HUES64 (cell line): ENCODE data around the gene DYNC1H1.

Source experiments
- H3K27ac ChIP-seq: 2 replicates; pipeline ENCODE4 v1.7.0; 2013; ENCODE audit warnings: low read depth, low read length, inconsistent platforms
- H3K27me3 ChIP-seq: 2 replicates; pipeline ENCODE4 v1.6.1; 2013; ENCODE audit warnings: mild to moderate bottlenecking, low read length; ENCODE audit not compliant: insufficient read depth
- H3K36me3 ChIP-seq: 2 replicates; pipeline ENCODE4 v1.6.1; 2013; ENCODE audit warnings: mild to moderate bottlenecking, low read length; ENCODE audit not compliant: insufficient read depth
- H3K4me1 ChIP-seq: 2 replicates; pipeline ENCODE4 v1.6.1; 2013; ENCODE audit warnings: mild to moderate bottlenecking, low read length, moderate library complexity; ENCODE audit not compliant: insufficient read depth
- H3K4me3 ChIP-seq: 2 replicates; pipeline ENCODE4 v1.5.1; 2013; ENCODE audit warnings: mild to moderate bottlenecking, low read length, moderate library complexity
- H3K9ac ChIP-seq: 2 replicates; pipeline ENCODE4 v1.6.1; 2013; ENCODE audit warnings: mild to moderate bottlenecking, low read depth, low read length
- H3K9me3 ChIP-seq: 2 replicates; pipeline ENCODE4 v1.6.1; 2013; ENCODE audit warnings: low read depth, low read length; ENCODE audit not compliant: insufficient read depth
- WGBS: fragments of 150-250, 120-280 bp; methylation state at CpG from one replicate; pipeline ENCODE4 v1.1.7; 2013; ENCODE audit warnings: missing lambda C conversion rate; 5-methylcytosine and 5-hydroxymethylcytosine counted together

DYNC1H1 gene

GRCh38 chr14:101957406-101958234 is 6.8 kb upstream of the DYNC1H1 start:
- H3K27ac ChIP-seq, result no peak overlapping the region

GRCh38 chr14:101958418-101959180 is 5.8 kb upstream of the DYNC1H1 start:
- Histone ChIP-seq H3K9me3 (no peaks in the 10 kb centered on the region), H3K9ac (no peak overlapping the region), H3K36me3 (no peaks in the 10 kb centered on the region), H3K27ac (no peak overlapping the region), H3K27me3 (peaks cover 15% of the 10 kb centered on the region), H3K4me3 (no peak overlapping the region), H3K4me1 (peaks cover 2% of the 10 kb centered on the region; the same call in 1 of the 2 replicates)
- WGBS, result 89% methylated on average over 11 of the region's 11 CpGs

More at GRCh38 chr14:101957406-101958234, 6.8 kb upstream of the DYNC1H1 start:
- no peaks in the 10 kb centered on the region for H3K9me3 ChIP-seq
- H3K27me3 ChIP-seq, result peaks cover 13% of the 10 kb centered on the region
- no peak overlapping the region for H3K4me3 ChIP-seq
- no peaks in the 10 kb centered on the region for H3K36me3 ChIP-seq
- no peak overlapping the region for H3K9ac ChIP-seq
- peaks cover 2% of the 10 kb centered on the region; the same call in 1 of the 2 replicates for H3K4me1 ChIP-seq
- 89% methylated on average over 13 of the region's 13 CpGs for WGBS

DNA sequence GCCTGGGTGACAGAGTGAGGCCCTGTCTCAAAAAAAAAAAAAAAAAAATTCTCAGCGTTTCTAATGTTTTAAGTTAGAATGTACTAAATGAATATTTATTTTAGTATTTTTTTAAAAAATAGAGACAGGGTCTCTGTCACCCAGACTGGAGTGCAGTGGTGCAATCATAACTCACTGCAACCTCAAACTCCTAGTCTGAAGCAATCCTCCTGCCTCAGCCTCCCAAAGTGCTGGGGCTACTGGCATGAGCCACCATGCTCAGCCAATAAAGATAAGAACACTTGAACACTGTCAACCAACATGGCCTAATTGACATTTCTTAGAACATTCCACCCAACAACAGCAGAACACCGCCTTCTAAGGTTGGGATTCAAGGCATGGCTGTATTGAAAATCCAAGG is 5.1 kb upstream of the DYNC1H1 start:
- Histone ChIP-seq H3K9ac (no peak overlapping the region), H3K27ac (no peak overlapping the region), H3K36me3 (no peaks in the 10 kb centered on the region), H3K4me3 (no peak overlapping the region), H3K9me3 (no peaks in the 10 kb centered on the region), H3K4me1 (peaks cover 5% of the 10 kb centered on the region; the same call in 1 of the 2 replicates), H3K27me3 (peaks cover 20% of the 10 kb centered on the region)
- 89% methylated on average over 1 of the region's 2 CpGs for WGBS

DNA sequence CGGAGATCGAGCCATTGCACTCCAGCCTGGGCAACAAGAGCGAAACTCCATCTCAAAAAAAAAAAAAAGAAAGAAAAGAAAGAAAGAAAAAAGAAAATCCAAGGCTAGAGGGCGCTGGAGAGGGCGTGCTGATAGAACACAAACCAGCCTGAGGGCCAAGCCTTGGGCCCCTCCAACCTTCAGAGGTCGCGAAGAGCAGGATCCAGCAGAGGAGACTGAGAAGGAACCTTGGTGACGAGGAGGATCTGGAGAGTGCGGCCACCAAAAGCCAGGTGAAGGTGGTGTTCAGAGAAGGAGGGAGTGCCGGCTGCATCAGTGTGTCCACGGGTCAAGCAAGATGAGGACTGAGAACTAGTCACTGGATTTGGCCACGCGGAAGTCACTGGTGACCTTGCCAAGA is 4.1 kb upstream of the DYNC1H1 start:
- Histone ChIP-seq H3K36me3 (no peaks in the 10 kb centered on the region), H3K4me3 (no peak overlapping the region), H3K9ac (no peak overlapping the region), H3K4me1 (peaks cover 5% of the 10 kb centered on the region; the same call in 1 of the 2 replicates), H3K9me3 (no peaks in the 10 kb centered on the region), H3K27ac (no peak overlapping the region), H3K27me3 (peaks cover 20% of the 10 kb centered on the region)
- 58% methylated on average over 12 of the region's 13 CpGs for WGBS

- H3K9ac ChIP-seq, result no peak overlapping the region
- H3K4me3 ChIP-seq, result no peak overlapping the region
Observed at GRCh38 chr14:101961011-101961721, 3.2 kb upstream of the DYNC1H1 start.

GRCh38 chr14:101961746-101962502 is 2.4 kb upstream of the DYNC1H1 start:
- H3K4me1 ChIP-seq, result peaks cover 20% of the 10 kb centered on the region
- peaks cover 20% of the 10 kb centered on the region for H3K27me3 ChIP-seq
- H3K9ac ChIP-seq, result no peak overlapping the region
- WGBS, result 88% methylated on average over 9 of the region's 9 CpGs
- no peak overlapping the region for H3K4me3 ChIP-seq
- H3K27ac ChIP-seq, result no peak overlapping the region
- H3K36me3 ChIP-seq, result no peaks in the 10 kb centered on the region
- no peaks in the 10 kb centered on the region for H3K9me3 ChIP-seq

More at GRCh38 chr14:101961011-101961721, 3.2 kb upstream of the DYNC1H1 start:
- WGBS, result 38% methylated on average over 18 of the region's 19 CpGs
- H3K27me3 ChIP-seq, result peaks cover 20% of the 10 kb centered on the region
- H3K4me1 ChIP-seq, result peaks cover 12% of the 10 kb centered on the region
- H3K27ac ChIP-seq, result no peak overlapping the region
- H3K36me3 ChIP-seq, result no peaks in the 10 kb centered on the region
- no peaks in the 10 kb centered on the region for H3K9me3 ChIP-seq

DNA sequence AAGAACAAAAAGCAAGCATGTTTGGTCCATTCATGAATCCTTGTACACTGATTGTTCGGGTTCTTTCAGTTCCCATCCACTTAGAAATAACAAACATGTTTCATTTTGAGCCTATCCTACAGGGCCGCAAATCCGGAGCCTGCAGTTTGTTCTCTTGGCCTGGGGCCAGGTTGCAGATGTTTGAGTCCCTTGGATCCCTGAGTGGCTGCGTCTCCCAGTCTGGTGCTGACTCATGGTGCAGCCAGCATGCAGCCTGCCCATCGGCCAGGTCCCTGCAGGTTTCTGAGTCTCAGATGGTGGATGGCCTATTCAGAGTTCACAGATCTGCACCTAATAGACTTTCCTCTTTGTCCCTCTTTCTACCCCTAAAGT is 1.9 kb upstream of the DYNC1H1 start:
- WGBS, result 71% methylated on average over 5 of the region's 5 CpGs
- peaks cover 23% of the 10 kb centered on the region for H3K4me1 ChIP-seq
- no peak overlapping the region for H3K9ac ChIP-seq
- H3K27me3 ChIP-seq, result peaks cover 20% of the 10 kb centered on the region
- no peaks in the 10 kb centered on the region for H3K9me3 ChIP-seq
- no peaks in the 10 kb centered on the region for H3K36me3 ChIP-seq
- H3K4me3 ChIP-seq, result no peak overlapping the region
- H3K27ac ChIP-seq, result no peak overlapping the region

GRCh38 chr14:101963052-101963451 is 1.3 kb upstream of the DYNC1H1 start:
- H3K36me3 ChIP-seq, result no peaks in the 10 kb centered on the region
- peaks cover 20% of the 10 kb centered on the region for H3K27me3 ChIP-seq
- no peak overlapping the region for H3K4me3 ChIP-seq
- H3K4me1 ChIP-seq, result peaks cover 23% of the 10 kb centered on the region
- H3K27ac ChIP-seq, result no peak overlapping the region
- WGBS, result 94% methylated on average over 3 of the region's 5 CpGs
- H3K9me3 ChIP-seq, result no peaks in the 10 kb centered on the region
- H3K9ac ChIP-seq, result no peak overlapping the region

- Histone ChIP-seq H3K9ac (no peak overlapping the region), H3K4me1 (peaks cover 23% of the 10 kb centered on the region), H3K4me3 (peak overlapping the region; percentile 49), H3K27me3 (peaks cover 20% of the 10 kb centered on the region), H3K36me3 (no peaks in the 10 kb centered on the region; the same call in 1 of the 2 replicates), H3K9me3 (no peaks in the 10 kb centered on the region), H3K27ac (no peak overlapping the region)
- 70% methylated on average over 20 of the region's 20 CpGs for WGBS
Observed at GRCh38 chr14:101963656-101964296, 597 bp upstream of the DYNC1H1 start.

GRCh38 chr14:101965181-101965544 is 790 bp downstream of the DYNC1H1 start:
- peak overlapping the region; percentile 94 for H3K9ac ChIP-seq
- under 1% methylated on average over 28 of the region's 28 CpGs for WGBS
- peaks cover 10% of the 10 kb centered on the region for H3K36me3 ChIP-seq
- H3K9me3 ChIP-seq, result no peaks in the 10 kb centered on the region
- peak overlapping the region; percentile 53 for H3K27ac ChIP-seq
- H3K4me1 ChIP-seq, result peaks cover 23% of the 10 kb centered on the region
- H3K4me3 ChIP-seq, result peak overlapping the region; percentile 99
- peaks cover 20% of the 10 kb centered on the region for H3K27me3 ChIP-seq
